HG02642 (cell line): ENCODE results near the gene INMT.

Experiments
- ATAC-seq: cut with Tn5 transposase; IDR thresholded peaks from one replicate; pipeline ENCODE4 v1.9.1; 2021; ENCODE audit warnings: mild to moderate bottlenecking; ENCODE audit not compliant: unreplicated experiment, poor library complexity

INMT gene

GRCh38 chr7:30805081-30805691 is 53.3 kb downstream of the INMT start:
- no peak for ATAC-seq

GRCh38 chr7:30805931-30806330 is 54.0 kb downstream of the INMT start:
- ATAC-seq, result no peak
